GM03348 (cell line): Measurements from ENCODE around the gene SEMA3D.

Experiments used
- DNase-seq: peaks from one replicate; pipeline ENCODE4 v3.0.0; 2012; ENCODE audit warnings: low spot score

The SEMA3D gene

DNA sequence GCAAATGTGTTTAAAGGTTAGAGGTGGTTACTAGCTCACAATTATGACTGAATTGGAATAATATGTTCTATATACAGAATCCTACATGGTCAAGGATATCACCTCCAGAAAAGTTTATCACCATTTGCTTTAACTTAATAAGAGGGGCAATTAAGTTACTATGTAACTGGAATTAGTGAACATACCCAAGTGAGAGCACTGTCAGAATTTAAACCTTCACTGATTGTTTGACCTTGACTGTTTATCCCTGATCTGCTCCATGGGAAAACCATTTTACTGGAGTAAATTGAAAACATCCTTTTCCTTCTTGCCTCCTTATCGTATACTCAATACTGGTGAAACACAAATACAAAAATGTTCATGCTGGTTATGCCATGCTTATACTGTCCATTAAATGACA lies 107.4 kb downstream of the SEMA3D start:
- no peak for DNase-seq

DNA sequence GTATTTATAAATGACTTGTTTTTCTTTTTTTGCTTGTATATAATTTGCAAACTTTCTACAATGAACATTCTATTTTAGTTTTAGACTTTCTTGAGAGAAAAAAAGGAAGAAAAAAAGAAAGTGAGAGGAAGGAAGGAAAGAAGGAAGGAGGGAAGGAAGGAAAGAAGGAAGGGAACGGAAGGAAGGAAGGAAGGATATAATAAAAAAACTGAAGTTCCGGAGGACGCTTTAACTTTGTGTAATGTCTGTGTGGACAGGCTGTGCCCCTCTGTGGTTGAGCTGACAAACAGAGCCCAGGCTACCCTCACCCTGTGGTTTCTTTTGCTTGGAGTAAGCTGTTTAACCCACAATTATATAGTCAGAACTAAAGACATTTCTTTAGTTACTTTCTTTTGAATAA lies 108.7 kb downstream of the SEMA3D start:
- no peak for DNase-seq

DNA sequence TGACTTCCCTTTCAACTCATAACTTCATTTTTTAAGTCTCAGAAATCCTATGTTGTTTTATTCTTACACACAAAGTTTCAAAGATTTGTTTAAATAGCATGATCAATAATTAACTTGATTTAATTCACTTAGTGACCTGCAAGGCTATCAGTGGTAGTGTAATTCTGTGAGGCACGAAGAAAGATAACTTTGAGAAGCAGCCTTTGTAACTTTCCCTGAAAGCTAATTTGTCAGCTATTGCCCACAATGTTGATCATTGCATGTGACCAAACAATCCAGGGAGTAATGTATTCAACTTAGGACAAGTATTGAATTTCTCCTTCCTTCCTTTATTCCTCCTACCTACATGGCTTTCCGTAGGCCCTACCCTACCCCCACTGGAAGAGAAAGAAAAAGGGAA lies 111.0 kb downstream of the SEMA3D start:
- no peak for DNase-seq

DNA sequence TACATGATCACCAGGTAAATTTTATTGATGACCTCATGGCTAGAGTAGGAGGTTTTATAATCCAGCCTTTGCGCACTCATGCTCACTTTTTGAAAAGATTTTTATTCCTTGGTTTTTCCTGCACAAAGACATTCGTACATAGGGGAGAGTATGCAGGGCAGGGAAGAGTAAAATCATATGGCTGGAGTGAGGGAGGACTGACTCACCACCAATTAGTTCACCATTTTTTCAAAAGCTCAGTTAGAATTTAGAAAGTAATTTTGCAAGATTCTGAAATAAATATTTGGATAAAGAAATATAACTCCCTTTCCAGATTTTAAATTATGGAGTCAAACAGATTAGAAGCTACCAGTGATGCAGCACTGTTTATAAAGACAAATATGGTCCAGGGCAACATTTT lies 111.9 kb downstream of the SEMA3D start:
- peak; percentile 11 for DNase-seq

DNA sequence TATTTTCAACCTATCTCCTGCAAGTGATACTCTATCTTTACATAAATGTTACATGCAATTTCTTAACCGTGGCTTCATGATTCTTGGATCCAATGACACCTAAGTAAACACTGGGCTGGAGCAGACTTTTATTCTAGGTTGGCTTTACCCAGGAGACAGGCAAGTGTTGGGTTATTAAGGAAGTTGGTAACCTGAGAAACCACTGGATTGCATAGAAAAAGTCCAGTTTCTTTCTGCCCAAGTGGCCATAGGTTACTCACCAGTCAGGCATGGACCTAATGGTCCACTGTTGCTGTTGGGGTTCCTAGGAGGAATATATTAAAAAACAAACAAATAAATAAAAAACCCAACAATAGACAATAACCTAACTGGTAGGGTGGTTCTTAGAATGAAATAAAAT lies 112.8 kb downstream of the SEMA3D start:
- no peak for DNase-seq

DNA sequence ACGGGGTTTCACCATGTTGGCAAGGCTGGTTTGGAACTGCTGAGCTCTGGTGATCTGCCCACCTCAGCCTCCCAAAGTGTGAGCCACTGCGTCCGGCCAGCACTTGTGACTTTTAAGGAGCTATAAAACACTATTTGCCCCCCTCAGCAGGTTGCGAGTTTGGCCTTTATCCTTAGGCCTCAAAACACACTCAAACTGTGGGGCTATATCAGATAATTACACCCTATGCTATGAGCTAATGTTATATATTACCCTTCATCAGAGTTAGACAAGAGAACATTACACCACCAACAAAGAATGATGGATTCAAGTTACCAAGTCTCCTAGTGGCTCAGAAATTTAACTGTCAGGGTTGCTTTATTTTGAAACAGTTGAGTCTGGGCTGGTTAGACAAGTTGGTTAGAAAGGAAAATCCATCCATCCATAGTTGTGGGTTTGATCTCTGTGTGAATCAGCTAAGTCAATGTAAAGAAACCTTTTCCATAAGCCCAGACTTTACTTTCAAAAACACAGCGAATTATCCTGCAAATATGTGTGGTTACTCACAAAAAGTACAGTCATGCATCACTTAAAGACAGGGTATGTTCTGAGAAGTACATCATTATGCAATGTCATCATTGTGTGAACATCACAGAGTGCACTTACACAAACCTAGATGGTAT lies 115.8 kb downstream of the SEMA3D start:
- DNase-seq, result no peak

DNA sequence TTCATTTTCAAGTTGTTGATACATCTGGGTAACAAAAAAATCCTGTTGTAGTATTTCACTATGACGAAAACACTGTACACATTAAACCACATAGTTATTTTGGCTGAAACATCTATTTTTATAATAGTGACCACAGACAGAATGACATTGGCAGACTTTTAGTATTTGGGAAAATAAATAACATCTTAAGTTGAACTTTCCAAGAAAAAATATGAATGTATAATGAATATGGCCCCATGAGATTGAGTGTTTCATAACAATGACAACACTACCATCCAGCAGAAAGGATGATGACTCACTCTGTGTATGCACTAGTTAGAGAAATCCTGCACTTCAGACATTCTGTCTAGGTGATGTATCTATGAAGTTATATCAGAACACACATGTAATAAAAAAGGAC lies 118.1 kb downstream of the SEMA3D start:
- peak; percentile 57 for DNase-seq

DNA sequence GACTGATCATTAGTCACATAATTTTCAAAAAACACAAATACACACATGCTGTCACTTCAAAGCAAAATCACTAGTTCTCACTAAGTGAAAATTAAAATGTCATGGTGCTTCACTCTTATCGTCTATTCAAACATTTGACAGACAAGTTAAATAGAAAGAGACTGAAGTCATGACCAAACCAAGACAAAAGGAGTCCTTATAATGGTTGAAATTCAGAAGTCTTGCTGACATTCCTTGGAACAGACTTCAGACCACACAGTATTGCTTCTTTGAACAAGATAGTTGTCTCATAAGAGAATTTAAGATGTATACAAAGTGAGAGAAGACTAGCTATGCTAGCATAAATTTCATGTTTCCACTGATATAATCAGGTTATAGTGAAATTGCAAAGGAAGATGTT lies 119.5 kb downstream of the SEMA3D start:
- DNase-seq, result no peak

DNA sequence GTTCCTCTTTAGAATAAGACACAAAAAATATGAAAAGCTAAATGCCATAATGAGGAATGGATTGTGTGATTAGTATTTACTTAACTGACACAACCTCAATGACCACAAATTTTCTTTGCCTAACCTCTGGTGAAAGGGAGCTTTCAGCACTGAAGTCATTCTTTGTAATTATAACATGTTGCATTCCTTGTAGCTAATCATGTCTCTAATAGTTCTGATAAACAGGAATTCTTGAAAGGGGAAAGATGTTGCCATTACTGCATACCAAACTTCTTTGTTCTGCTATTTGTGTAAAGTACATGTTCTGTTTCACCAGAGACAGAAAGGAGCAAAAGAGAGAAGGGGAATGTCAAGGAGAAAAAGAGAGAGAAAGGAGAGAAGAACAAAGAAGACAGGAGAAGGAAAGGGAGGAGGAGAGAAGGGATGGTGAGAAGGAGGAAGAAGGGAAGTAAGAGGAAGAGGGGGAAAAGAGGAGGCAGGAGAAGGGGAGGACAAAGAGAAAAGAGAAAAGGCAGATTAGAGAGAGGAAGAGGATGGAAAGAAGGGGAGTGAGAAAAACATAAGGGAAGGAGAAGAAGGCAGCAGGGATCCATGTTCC lies 120.9 kb downstream of the SEMA3D start:
- DNase-seq, result peak; percentile 3

DNA sequence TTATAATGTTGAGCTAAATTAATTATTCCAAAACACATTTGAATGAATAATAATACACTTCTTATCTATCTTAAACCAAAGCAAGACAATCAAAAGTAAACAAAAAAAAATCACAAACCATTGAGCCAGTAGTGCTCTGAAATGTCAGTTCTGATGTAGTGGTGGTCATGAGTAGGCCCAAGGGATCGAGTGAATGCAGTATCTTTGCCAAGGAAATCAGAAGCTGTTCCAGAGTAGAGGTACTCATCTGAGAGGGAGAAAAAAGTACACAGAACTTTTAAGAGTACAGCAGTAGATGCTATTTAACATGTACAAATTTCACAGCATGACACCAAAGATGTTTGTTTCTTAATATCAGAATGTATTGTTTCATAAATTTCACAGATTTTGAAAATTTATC lies 121.5 kb downstream of the SEMA3D start:
- DNase-seq, result peak; percentile 3

DNA sequence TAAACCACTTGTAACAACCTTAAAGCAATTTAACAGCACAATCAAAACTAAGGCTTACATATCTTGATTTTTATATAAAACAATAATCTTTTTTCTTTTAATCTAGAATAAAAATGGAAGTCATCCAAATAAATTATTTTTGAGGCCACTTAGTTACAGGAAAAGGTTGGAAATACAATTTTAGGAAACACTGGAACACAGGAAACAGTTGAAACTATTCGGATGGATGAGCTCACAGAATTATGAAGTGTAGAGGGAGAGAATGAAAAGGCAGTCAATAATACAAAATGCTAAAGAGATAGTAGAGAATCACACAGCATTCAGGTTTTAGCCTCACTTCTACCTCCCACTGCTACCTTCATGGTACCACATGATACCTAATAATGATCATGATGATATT lies 124.2 kb downstream of the SEMA3D start:
- no peak for DNase-seq

DNA sequence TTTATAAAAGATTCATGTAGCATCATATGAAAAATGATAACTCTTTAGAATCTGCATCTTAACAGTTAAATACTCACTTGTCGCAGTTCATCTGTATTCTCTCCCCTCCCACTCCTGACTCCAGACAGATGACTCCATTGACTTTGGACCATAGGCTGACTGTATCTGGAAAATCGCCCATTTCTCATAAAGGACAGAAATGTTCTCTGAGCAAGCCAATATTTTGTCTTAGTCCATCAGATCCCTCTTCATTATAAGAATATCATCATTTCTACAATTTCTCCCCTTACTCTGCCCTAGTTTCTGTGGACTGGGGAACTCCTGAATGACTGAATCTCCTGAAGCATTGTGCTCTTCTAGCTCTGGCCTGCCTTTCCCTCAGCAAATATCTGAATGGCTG lies 125.4 kb downstream of the SEMA3D start:
- DNase-seq, result no peak

DNA sequence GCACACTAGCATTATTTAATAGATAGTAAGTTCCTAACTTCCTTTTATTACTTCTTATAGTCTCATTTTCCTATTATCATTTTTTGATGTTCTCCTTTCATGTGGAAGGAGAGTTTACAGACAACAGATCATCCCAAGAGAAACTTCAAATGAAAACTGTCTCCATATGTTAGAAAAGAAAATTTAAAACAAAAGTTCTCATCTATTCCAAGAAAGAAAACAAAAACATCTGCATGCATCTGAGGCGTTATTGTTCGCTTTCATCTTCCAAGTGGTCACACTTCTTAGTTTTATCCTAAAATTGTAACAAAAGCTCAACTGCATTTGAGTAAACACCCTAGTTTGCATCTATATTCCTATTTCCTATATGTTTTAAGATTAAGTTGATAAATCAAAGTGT lies 126.2 kb downstream of the SEMA3D start:
- no peak for DNase-seq

DNA sequence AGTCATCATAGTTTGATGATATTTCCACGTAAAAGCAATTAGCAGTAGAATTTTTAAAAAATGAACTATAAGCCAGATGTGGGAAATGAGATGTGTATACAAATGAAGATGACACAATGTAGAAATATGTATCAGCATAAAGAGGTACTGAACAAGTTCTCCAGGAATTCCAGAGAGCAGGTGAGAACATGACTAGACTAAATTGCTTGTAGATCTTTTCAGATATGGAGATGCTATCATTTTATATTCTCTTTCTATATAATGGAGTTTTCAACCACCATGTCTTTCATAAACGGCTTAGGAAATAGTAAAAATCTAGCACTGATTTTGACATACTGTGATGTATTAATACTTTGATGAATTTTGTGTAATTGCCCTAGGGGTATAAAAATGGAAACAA lies 130.9 kb downstream of the SEMA3D start:
- no peak for DNase-seq

DNA sequence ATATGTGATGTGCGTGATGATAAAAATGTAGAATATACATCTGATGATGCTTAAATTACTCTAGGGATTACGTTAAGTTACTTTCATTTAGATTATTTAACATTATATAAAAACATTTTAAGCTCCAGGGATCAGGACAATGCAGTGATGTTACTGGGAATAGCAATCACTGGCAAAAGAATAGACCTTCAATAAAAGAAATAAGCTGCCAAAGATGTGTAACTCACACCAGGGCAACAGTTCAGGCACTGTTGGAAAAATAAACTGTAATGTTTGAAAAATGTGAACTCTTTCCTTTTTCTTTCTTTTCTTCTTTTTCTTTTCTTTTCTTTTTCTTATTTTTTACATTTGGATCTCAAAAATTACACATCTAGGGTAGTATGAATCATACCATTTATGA lies 131.7 kb downstream of the SEMA3D start:
- no peak for DNase-seq

DNA sequence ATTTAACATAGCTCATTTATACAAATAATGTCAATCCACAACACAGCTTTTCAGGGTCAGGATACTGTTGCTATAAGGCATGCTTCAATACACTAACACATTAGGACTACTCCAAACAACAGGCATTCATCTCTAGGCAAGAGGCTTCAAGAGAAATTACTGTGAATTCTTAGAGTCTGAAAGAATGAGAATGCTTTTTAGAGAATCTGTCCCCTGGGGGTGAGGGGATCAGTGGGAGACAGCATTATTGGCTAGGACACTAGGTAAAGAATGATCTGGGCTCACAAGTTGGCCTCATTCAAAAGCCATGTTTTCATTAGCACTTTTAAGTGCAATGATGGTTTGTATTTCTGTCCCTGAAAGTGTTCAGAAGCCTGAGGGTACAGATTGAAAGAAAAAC lies 132.6 kb downstream of the SEMA3D start:
- no peak for DNase-seq

DNA sequence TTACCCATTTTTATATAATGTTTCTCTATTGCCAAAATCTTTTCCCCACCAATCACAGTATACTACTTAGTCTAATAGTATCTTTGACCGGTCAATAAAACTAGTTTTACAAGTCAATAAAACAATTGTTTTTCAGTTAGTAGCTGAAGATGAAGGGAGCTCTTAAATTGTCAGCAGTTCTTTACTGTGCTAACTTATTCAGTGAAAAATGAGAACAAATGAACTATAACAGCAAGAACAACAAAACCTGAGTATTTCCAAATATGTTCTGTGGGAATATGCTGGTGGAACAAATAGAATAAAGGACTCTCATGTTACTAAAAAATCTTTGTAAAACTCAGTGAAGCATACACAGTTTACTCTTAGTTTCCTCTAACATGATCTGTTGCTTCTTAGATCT lies 134.0 kb downstream of the SEMA3D start:
- DNase-seq, result no peak

DNA sequence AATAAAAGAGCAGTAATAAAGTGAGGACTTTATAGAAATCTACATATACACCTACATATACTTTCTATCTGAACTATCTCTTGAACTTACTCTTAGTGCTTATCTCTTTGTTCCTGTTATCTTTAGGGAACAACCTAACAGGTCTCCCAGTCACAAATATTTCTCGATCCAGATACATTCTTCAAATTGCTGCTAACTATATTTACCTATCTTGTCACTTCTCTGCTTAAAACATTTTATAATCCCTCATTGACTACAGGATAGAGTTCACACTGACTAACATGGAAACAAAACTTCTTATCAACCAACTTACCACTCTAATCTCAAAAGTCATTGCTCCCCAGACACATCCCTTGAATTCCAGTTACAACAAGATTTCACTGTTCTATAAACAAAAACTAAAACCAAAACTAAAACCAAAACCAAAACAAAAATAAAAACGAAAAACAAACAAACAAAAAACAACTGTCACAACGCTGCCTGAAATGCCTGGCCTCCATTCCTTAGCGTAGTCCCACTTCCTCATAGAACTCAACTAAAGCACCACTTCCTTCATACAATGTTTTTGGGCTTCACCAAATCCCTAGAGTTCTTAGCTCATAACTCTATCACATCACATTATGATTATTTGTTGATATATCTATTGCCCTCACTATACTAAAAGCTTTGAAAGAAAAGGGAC lies 134.7 kb downstream of the SEMA3D start:
- DNase-seq, result no peak

DNA sequence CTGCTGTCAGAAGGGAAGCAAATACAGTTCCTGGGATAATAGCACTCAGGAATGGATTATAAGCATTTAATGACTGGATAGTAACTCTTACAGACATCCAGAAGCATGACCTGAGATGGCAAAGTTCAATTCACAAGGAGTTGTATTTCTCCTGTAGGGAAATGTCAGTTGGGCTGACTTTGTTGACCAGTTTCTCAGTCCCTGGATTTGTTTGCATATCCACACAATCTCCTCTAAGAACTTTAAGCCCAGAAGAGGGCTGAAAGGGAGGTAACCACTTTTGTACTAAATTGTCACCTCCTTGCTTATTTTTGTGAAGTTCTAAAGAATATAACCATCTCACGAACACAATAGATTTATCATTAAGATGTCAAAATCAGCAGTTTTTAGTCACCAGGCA lies 140.3 kb downstream of the SEMA3D start:
- no peak for DNase-seq

DNA sequence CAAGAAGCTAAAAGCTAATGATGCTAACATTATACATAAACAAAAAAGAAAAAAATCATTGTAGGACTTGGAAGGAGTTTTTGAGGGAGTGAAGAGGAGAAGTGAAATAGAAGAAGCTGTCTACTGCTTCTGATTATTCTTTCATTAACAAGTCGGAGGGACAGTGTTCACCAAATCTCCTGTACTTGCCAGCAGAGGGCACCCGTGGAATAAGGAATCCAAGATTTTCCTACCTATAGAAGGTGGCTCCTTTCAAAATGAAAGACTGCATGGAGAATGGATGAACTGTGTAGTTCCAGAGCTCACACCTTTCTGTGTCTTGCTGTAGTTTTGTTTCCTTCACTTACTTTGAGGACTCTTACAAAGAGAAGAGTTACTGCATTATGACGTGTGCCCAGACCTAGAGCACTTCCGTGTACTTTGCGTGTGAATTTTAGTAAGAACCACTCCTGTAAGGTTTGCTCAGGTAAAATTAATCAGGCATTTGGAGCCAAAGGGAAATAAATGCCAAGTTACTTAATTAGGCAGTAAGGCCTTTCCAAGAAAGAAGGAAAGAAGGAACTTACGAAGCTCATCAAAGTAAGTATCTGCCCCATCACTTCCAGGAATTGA lies 145.1 kb downstream of the SEMA3D start:
- peak; percentile 50 for DNase-seq

DNA sequence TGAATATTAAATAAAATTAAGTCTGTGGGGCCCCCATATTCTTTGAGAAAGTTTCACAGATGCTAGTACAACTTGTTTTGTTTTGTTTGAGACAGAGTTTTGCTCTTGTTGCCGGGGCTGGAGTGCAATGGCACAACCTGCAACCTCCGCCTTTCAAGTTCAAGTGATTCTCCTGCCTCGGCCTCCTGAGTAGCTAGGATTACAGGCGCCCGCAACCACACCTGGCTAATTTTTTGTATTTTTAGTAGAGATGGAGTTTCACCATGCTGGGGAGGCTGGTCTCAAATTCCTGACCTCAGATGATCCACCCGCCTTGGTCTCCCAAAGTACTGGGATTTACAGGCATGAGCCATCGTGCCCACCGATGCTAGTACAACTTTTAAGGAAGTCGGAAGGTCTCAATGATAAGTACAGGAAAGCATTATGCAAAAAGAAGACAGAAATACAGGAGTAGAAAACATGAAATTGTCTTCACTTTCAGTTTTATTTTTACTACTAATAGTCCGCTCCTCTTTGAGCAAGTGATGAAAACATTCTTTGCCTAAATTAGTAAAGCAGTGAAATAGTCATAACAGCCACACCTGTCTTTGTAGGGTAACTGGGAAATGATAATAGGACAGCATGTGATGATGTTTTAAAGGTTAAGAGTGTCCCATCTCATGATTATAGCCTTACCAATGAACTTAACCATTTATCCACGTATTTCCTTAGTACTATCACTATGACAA lies 147.5 kb downstream of the SEMA3D start:
- no peak for DNase-seq

DNA sequence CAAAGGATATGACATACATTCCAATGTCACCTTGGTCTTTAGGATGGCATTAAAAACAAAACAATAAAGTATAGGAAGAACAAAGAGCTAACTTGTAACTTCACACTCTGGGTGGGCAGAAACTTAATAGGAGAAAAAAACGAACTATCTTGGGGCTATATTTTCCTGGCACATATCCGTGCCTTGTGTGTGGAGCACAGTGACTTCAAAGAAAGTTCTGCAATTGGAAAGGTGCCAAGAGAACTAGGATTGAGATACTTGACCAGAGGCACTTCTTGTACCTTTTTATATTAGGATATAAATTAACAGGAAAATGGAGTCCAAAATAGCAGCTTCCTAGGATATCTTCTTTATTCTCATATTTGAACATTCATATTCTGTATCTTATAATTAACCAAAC lies 148.4 kb downstream of the SEMA3D start:
- DNase-seq, result no peak

DNA sequence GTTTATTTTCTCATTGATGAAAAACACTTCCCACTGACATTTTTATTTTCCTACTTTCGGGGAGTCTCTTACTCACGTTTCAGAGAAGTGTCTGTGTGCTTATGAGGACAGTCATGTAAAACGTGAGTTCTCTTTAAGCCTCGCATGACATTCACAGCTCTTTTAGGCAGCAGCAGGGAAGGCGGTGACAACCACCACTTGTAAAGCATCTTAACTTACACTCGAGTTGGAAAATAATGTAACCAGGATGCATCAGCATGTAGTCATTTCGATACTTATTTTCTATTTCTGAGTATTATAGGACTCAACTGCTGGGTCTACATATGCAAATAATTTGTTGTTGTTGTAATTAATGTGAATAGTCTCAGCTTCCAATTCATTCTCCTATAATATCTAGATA lies 153.6 kb downstream of the SEMA3D start:
- DNase-seq, result no peak
